C4-2B (cell line): ENCODE results near the gene FZD10.

Source experiments
- CTCF ChIP-seq: fragments of 450-650 bp; conservative IDR thresholded peaks from 2 replicates; pipeline ENCODE4 v1.5.1; 2017; ENCODE audit warnings: mild to moderate bottlenecking
- ZFX ChIP-seq: fragments of 450-650 bp; IDR thresholded peaks from 2 replicates; pipeline ENCODE4 v1.6.1; 2017

DNA sequence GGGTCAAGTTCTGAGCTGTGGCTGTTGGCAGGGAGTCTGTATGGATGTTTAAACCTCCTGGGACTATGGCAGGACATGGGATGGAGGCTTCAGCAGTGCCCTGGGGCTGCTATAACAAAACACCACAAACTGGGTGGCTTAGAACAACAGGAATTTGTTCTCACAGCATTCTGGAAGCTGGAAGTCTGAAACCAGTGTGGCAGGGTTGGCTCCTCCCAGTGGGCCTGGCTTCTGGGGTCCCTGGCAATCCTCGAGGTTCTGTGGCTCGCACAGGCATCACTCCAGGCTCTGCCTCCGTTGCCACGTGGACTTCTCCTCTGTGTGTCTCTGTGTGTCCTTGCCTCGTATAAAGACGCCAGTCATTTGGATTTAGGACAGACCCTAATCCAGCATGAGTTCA lies 39.9 kb downstream of the FZD10 start:
- TF ChIP-seq CTCF (no peak), ZFX (no peak)
